ENCODE results near the gene ALDH4A1.

- TF ChIP-seq CTCF (IDR thresholded peaks at IDR 0.05) (peak; percentile 39 to 79 (median 63)), POLR2A (IDR thresholded peaks at IDR 0.05) (no peak), EP300 (IDR thresholded peaks at IDR 0.05) (no peak)
These were observed 18.5 kb downstream of the ALDH4A1 start for GRCh38 chr1:18883636-18884418.

All from ovary (tissue), 3 donors.